Thoracic aorta (tissue), 2 donors: ENCODE measurements around the gene COCH. TPM values are rescaled to one million over a fixed set of nuclear protein-coding genes. Genes with fewer than 3 reads are reported as not detected.
"Not testable (repeated sequence)": the region's sequence is repeated elsewhere in the genome, so short reads cannot be mapped to it uniquely, and the experiment has no call there.

ENCODE experiments used
- ATAC-seq: fragments of 150-250 bp; one replicate; pipeline ENCODE4 v1.8.0; 2017; ENCODE audit warnings: low read depth; ENCODE audit not compliant: insufficient number of reproducible peaks, low FRiP score
- DNase-seq: peaks from one replicate; pipeline ENCODE4 v3.0.0-alpha.2; 2020; ENCODE audit warnings: low spot score
- H3K27ac ChIP-seq, 2 donors: fragments of 200-600 bp; sonication (generic); 1 replicate in 1 of 2; 2 replicates in 1 of 2; pipeline ENCODE4 v1.5.1; 2016; ENCODE audit warnings: mild to moderate bottlenecking in 2 of 2, moderate library complexity in 2 of 2
- H3K27me3 ChIP-seq: fragments of 200-600 bp; sonication (generic); replicated peaks from 2 replicates; pipeline ENCODE4 v1.6.0; 2016; ENCODE audit warnings: mild to moderate bottlenecking; ENCODE audit not compliant: insufficient read depth
- H3K36me3 ChIP-seq: fragments of 200-600 bp; sonication (generic); one replicate; pipeline ENCODE4 v1.5.1; 2016
- H3K4me1 ChIP-seq, 2 donors: fragments of 200-600 bp; sonication (generic); 1 replicate in 1 of 2; 2 replicates in 1 of 2; pipeline versions ENCODE4 v1.5.1 to v1.6.0; 2016; ENCODE audit warnings: low read depth in 2 of 2, mild to moderate bottlenecking in 1 of 2; ENCODE audit not compliant: control insufficient read depth in 1 of 2
- H3K4me3 ChIP-seq: fragments of 200-600 bp; sonication (generic); 2 replicates; pipeline ENCODE4 v1.5.1; 2016; ENCODE audit warnings: mild to moderate bottlenecking
- H3K9me3 ChIP-seq: fragments of 200-600 bp; sonication (generic); 2 replicates; pipeline ENCODE4 v1.5.1; 2016
- total RNA-seq, 2 donors: library from RNA; depleted of rRNA; stranded (reverse); fragments of >200 nt; gene quantifications; one replicate each; pipeline versions ENCODE4 v1.1.0 to v1.2.3, GENCODE V29; 2016
- TF ChIP-seq, protein P1 (sequence below): fragments of 200-600 bp; sonication (generic); IDR thresholded peaks from one replicate; pipeline ENCODE4 v1.5.1; 2019; ENCODE audit warnings: antibody characterized with exemption

The COCH gene
- total RNA-seq, 2 donors from 2014 or later: 1.5 to 9.9 TPM

- DNase-seq (no peak), ATAC-seq (no peak)
- H3K4me3 ChIP-seq: no peak overlapping the region
- H3K27ac ChIP-seq: no peak overlapping the region
- H3K9me3 ChIP-seq: no peaks in the 10 kb centered on the region
- TF ChIP-seq, protein P1, sequence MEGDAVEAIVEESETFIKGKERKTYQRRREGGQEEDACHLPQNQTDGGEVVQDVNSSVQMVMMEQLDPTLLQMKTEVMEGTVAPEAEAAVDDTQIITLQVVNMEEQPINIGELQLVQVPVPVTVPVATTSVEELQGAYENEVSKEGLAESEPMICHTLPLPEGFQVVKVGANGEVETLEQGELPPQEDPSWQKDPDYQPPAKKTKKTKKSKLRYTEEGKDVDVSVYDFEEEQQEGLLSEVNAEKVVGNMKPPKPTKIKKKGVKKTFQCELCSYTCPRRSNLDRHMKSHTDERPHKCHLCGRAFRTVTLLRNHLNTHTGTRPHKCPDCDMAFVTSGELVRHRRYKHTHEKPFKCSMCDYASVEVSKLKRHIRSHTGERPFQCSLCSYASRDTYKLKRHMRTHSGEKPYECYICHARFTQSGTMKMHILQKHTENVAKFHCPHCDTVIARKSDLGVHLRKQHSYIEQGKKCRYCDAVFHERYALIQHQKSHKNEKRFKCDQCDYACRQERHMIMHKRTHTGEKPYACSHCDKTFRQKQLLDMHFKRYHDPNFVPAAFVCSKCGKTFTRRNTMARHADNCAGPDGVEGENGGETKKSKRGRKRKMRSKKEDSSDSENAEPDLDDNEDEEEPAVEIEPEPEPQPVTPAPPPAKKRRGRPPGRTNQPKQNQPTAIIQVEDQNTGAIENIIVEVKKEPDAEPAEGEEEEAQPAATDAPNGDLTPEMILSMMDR: no peak
- H3K36me3 ChIP-seq: no peaks in the 10 kb centered on the region
- peaks cover 4 to 15% of the 10 kb centered on the region in 2 donors for H3K4me1 ChIP-seq
- H3K27me3 ChIP-seq: no peaks in the 10 kb centered on the region
Observed at GRCh38 chr14:30925254-30925653, 50.9 kb downstream of the COCH start.

DNA sequence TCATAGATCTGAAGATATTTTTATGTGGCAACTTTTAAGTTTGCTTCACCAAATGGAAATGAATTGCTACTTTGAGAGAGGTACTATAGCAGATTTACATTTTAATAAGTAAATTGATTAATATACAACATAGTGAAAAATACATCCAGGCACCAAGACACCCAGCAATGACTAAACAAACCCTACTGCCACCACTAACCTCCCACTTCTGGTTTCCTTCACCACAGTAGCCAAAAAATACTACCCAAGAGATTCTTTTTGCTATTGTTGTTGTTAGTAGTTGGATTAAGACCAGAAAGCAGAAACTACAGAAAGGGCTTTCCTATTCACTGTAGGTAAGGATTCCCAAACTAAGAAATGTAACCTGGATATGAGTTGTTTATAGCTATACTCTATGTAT lies 54.1 kb downstream of the COCH start:
- Histone ChIP-seq H3K9me3 (no peaks in the 10 kb centered on the region), H3K27ac (no peak overlapping the region), H3K27me3 (no peaks in the 10 kb centered on the region), H3K4me1 (peaks cover 4 to 15% of the 10 kb centered on the region in 2 donors), H3K4me3 (no peak overlapping the region), H3K36me3 (no peaks in the 10 kb centered on the region)
- TF ChIP-seq, protein P1: no peak
- ATAC-seq: no peak
- no peak for DNase-seq

DNA sequence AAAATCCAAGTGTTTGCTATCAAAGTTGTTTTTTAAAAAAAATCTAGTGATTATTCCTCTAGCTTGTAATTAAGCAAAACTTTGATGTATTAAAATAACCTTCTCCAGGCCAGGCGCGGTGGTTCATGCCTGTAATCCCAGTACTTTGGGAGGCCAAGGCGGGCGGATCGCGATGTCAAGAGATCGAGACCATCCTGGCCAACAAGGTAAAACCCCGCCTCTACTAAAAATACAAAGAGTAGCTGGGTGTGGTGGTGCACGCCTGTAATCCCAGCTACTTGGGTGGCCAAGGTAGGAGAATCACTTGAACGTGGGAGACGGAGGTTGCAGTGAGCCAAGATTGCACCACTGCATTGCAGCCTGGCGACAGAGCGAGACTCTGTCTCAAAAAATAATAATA lies 59.6 kb downstream of the COCH start:
- DNase-seq, H3K4me3 ChIP-seq, ATAC-seq, H3K9me3 ChIP-seq, H3K27ac ChIP-seq, H3K36me3 ChIP-seq, H3K4me1 ChIP-seq, H3K27me3 ChIP-seq: not testable (repeated sequence)

- ATAC-seq: no peak
- no peak overlapping the region for H3K4me3 ChIP-seq
- H3K27me3 ChIP-seq: no peaks in the 10 kb centered on the region
- DNase-seq: no peak
- peaks cover 0 to 6% of the 10 kb centered on the region in 2 donors for H3K4me1 ChIP-seq
- H3K36me3 ChIP-seq: peaks cover 6% of the 10 kb centered on the region
- no peak overlapping the region for H3K27ac ChIP-seq
- TF ChIP-seq, protein P1: no peak
- H3K9me3 ChIP-seq: no peaks in the 10 kb centered on the region
Observed at GRCh38 chr14:30935445-30935844, 61.1 kb downstream of the COCH start.

DNA sequence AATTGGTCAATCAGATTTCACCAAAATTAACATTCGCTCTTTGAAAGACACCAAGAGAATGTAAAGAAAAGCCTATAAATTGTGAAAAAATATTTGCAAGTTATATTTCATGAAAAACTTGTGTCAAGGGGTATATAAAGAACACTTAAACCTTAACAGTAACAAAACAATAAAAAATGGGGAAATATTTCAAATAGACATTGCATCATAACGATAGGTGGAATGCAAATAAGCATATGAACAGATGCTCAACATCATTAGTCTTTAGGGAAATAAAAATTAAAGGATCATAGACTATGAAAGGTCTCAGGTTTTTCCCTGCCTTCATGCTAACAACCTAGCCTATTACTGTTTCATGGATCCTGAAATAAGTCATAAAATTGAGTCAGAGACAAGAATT lies 64.3 kb downstream of the COCH start:
- Histone ChIP-seq H3K27me3 (no peaks in the 10 kb centered on the region), H3K4me3 (no peak overlapping the region), H3K27ac (no peak overlapping the region), H3K9me3 (no peaks in the 10 kb centered on the region), H3K36me3 (peaks cover 6% of the 10 kb centered on the region), H3K4me1 (peaks cover 0 to 6% of the 10 kb centered on the region in 2 donors)
- ATAC-seq (no peak), DNase-seq (no peak)
- TF ChIP-seq, protein P1: no peak

Other genes with a start within 250 kb of the COCH start
- gene AP4S1, start 151.1 kb downstream of the COCH start, total RNA-seq: 10 to 100 TPM in 1 of 2 donors, 1 to 10 TPM in 1; 6.0 to 14.9 TPM
- gene STRN3, start 151.8 kb downstream of the COCH start, total RNA-seq: 10 to 100 TPM; 39.5 to 41.2 TPM